ENCODE data around the gene FGGY.

FGGY gene

GRCh38 chr1:59399642-59400041 lies 102.7 kb downstream of the FGGY start:
- no peak overlapping the region for H3K27ac ChIP-seq
- TF ChIP-seq, protein P1, sequence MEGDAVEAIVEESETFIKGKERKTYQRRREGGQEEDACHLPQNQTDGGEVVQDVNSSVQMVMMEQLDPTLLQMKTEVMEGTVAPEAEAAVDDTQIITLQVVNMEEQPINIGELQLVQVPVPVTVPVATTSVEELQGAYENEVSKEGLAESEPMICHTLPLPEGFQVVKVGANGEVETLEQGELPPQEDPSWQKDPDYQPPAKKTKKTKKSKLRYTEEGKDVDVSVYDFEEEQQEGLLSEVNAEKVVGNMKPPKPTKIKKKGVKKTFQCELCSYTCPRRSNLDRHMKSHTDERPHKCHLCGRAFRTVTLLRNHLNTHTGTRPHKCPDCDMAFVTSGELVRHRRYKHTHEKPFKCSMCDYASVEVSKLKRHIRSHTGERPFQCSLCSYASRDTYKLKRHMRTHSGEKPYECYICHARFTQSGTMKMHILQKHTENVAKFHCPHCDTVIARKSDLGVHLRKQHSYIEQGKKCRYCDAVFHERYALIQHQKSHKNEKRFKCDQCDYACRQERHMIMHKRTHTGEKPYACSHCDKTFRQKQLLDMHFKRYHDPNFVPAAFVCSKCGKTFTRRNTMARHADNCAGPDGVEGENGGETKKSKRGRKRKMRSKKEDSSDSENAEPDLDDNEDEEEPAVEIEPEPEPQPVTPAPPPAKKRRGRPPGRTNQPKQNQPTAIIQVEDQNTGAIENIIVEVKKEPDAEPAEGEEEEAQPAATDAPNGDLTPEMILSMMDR (conservative IDR thresholded peaks at IDR 0.05): no peak

DNA sequence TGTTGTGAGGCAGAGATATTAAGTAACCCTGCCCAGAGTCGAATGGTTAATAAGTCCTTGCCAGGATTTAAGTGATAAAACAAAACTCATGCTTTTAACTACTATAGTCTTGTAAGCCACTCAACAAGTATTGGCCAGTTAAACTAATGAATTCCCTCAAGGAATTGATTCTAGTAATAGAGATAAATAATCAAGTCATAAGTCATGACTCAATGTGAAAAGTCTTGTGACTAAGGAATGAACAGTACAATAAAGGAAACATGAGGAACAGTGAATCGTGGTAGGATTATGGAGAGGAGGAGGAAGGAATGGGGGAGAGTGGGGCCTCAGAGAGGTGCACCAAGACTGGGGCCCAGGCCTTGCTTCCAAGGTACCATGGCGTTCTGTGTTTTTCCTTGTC lies 104.7 kb downstream of the FGGY start:
- TF ChIP-seq, protein P1 (conservative IDR thresholded peaks at IDR 0.05): no peak

GRCh38 chr1:59404796-59405195 lies 107.9 kb downstream of the FGGY start:
- no peak overlapping the region for H3K27ac ChIP-seq
- TF ChIP-seq, protein P1 (conservative IDR thresholded peaks at IDR 0.05): no peak

More for the DNA sequence above, 104.7 kb downstream of the FGGY start:
- H3K27ac ChIP-seq: no peak overlapping the region

DNA sequence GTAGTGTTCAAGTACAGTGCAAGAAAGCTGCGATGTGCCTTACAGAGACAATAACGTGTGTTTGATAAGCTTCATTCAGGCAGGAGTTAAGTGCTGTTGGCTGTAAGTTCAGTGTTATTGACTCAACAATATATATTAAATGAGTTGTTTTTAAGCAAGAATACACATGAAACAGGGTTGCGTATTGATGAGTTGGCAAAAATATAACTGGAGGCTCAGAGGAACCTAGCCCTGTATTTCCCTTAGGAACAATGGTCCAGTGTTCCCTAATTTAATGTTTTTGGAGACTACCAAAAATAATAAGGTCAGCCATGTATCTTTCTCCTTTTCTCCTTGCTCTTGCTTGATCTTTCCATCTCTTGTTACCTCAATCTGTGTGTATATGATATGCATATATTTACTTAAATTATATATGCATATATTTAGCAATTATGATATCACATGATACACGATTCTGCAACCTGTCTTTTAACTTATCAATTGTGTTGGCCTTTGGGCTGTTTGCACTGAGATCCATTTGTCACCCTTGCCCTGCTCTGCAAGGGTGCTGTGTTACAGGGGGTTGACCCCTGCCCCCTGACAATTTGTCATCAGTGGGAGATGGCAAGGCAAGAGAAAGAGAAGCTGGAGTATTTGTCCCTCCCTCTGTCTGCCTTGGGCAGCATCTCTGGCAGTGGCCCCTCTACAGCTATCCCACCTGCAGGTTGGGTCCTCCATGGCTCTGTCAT lies 109.7 kb downstream of the FGGY start:
- no peak overlapping the region for H3K27ac ChIP-seq
- TF ChIP-seq, protein P1 (conservative IDR thresholded peaks at IDR 0.05): no peak

DNA sequence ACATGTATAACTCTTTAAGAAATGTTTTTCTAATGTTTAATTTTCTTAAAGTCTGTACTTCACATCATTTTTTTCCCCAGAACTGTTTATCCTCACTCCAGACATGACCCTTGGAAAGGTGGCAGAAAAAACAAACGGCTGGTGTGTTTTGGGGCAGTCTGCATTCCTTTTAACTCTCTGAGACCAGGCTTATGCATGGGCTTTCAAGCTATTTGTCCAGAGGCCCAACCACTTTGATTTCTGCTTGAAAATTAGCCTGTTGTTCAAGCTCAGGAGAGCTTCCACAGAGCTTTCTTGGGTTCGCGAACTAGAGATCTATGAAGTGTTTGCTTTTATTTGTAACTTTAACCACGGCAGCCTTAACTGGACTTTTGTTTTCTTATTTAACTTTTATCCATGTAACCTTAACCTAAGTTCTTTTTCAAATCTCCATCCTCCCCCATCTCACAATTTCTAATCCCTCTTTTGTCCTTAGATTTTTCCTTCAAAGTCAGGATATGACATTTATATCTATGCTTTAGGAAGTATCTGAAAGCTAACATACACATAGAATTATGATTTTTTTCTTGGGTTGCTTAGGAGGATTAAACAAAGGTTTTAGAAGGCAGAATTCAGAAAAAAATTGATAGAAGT lies 111.8 kb downstream of the FGGY start:
- TF ChIP-seq, protein P1 (conservative IDR thresholded peaks at IDR 0.05): no peak
- H3K27ac ChIP-seq: no peak overlapping the region

DNA sequence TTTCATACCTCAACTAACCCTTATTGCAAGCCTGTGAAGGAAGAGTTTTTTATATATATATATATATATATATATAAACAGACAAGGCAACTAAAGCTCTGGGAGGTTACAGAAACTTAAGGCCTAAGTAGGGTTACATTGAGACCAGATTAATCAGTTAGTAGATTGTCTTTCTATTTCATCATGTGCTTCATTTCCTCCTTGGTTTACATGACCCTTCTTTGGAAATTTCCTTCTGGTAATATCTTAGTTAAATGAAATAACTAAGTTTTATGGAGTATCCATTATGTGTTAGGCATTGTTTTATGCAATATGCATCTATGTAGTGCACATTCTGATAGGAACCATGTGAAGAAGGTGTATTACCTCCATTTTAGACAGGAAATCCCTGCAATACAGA lies 112.7 kb downstream of the FGGY start:
- TF ChIP-seq, protein P1 (conservative IDR thresholded peaks at IDR 0.05): no peak
- H3K27ac ChIP-seq: no peak overlapping the region

DNA sequence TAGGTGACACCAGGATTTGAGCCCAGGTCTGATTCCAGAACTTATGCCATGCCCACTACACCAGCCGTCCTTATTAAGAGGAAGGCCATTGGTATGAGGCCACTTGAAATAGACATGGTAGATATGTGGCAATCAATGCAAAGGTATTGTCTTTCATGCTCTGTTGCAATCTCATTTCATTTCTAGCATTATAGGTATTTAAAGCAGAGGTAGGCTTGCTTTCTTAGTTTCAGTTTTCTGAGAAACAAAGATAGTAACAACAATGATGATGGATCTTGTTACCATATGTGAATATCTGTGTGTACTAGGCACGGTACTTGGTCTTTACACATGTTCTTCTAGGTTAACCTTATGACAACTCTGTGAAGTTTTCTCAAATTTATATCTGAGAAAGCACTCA lies 113.1 kb downstream of the FGGY start:
- no peak overlapping the region for H3K27ac ChIP-seq
- TF ChIP-seq, protein P1 (conservative IDR thresholded peaks at IDR 0.05): no peak

All from VCaP (cell line).